Naive thymus-derived CD4-positive, alpha-beta T cell (primary cell): ENCODE data around the gene VIL1. TPM values are rescaled to one million over a fixed set of nuclear protein-coding genes. Genes with fewer than 3 reads are reported as not detected.

ENCODE experiments used
- ATAC-seq: fragments of 150-1000 bp; cut with Tn5 transposase; 2 replicates; pipeline ENCODE4 v1.10.0; 2021; ENCODE audit warnings: mild to moderate bottlenecking, moderate library complexity
- CTCF ChIA-PET: fragments of 350-600 bp; sonication (Branson Sonifier 250); formaldehyde crosslinking; loops from one replicate; lab custom pipeline; 2021; ENCODE audit warnings: antibody characterized with exemption; lab: Charles Lee
- POLR2A ChIA-PET: fragments of 350-600 bp; sonication (Branson Sonifier 250); formaldehyde crosslinking; loops from one replicate; lab custom pipeline; 2021; ENCODE audit warnings: antibody characterized with exemption, inconsistent platforms; lab: Charles Lee
- DNase-seq, 9 donors: peaks; one replicate each; pipeline versions ENCODE4 v3.0.0 to v3.0.0-alpha.2; 2020 to 2022; ENCODE audit warnings: mixed read lengths in 1 of 9
- H3K27ac ChIP-seq: one replicate; pipeline ENCODE4 v1.7.0; 2013; ENCODE audit warnings: mild to moderate bottlenecking, low read depth, low read length, moderate library complexity
- H3K27me3 ChIP-seq, 2 donors: one replicate each; pipeline ENCODE4 v1.7.0; 2013; ENCODE audit warnings: low read length in 2 of 2, mild to moderate bottlenecking in 2 of 2, moderate library complexity in 2 of 2; ENCODE audit not compliant: control insufficient read depth in 2 of 2, insufficient read depth in 2 of 2
- H3K36me3 ChIP-seq, 3 experiments: 1 replicate in 2 of 3; 2 replicates in 1 of 3; pipeline ENCODE4 v1.7.0; 2013; ENCODE audit warnings: low read length in 3 of 3, mild to moderate bottlenecking in 3 of 3, moderate library complexity in 1 of 3; ENCODE audit not compliant: insufficient read depth in 3 of 3, control insufficient read depth in 2 of 3
- H3K4me1 ChIP-seq, 2 donors: one replicate each; pipeline ENCODE4 v1.7.0; 2013; ENCODE audit warnings: low read length in 2 of 2, mild to moderate bottlenecking in 2 of 2, moderate library complexity in 1 of 2; ENCODE audit not compliant: control insufficient read depth in 2 of 2, insufficient read depth in 2 of 2
- H3K4me3 ChIP-seq: 2 replicates; pipeline ENCODE4 v1.7.0; 2013; ENCODE audit warnings: mild to moderate bottlenecking, low read length
- H3K9me3 ChIP-seq, 3 experiments: 1 replicate in 2 of 3; 2 replicates in 1 of 3; pipeline ENCODE4 v1.7.0; 2013; ENCODE audit warnings: low read length in 3 of 3; ENCODE audit not compliant: control insufficient read depth in 2 of 3
- H3K27ac Mint-ChIP-seq, 9 donors: one replicate each; pipeline ENCODE4 v1.8.0; 2020 to 2022; ENCODE audit warnings: mixed read lengths in 9 of 9, mild to moderate bottlenecking in 8 of 9, moderate library complexity in 5 of 9, inconsistent platforms in 2 of 9
- H3K27me3 Mint-ChIP-seq, 5 donors: one replicate each; pipeline ENCODE4 v1.8.0; 2021 to 2022; ENCODE audit warnings: mixed read lengths in 5 of 5, mild to moderate bottlenecking in 1 of 5
- H3K36me3 Mint-ChIP-seq, 5 donors: one replicate each; pipeline ENCODE4 v1.8.0; 2020 to 2022; ENCODE audit warnings: mixed read lengths in 5 of 5, mild to moderate bottlenecking in 3 of 5, inconsistent platforms in 1 of 5
- H3K4me1 Mint-ChIP-seq, 7 donors: one replicate each; pipeline ENCODE4 v1.8.0; 2020 to 2022; ENCODE audit warnings: mixed read lengths in 7 of 7, mild to moderate bottlenecking in 3 of 7, inconsistent platforms in 1 of 7
- H3K4me3 Mint-ChIP-seq, 10 donors: one replicate each; pipeline ENCODE4 v1.8.0; 2020 to 2022; ENCODE audit warnings: mild to moderate bottlenecking in 10 of 10, mixed read lengths in 10 of 10, moderate library complexity in 6 of 10, inconsistent platforms in 2 of 10
- H3K9me3 Mint-ChIP-seq, 11 donors: one replicate each; pipeline ENCODE4 v1.8.0; 2020 to 2022; ENCODE audit warnings: mixed read lengths in 11 of 11, mild to moderate bottlenecking in 4 of 11, inconsistent platforms in 1 of 11, moderate library complexity in 1 of 11
- intact Hi-C, 2 donors: fragments of 100-400 bp; cut with micrococcal nuclease; formaldehyde crosslinking; loops; one replicate each; pipeline ENCODE4 v1.15.1; 2023
- polyA plus RNA-seq, 2 donors: library from polyadenylated mRNA; unstranded; fragments of 300-500 nt; fragmentation: Illumina TruSeq; gene quantifications; one replicate each; pipeline ENCODE4 v1.2.3, GENCODE V29; 2021
- total RNA-seq, 6 experiments: library from RNA in 5 of 6; stranded (reverse) in 5 of 6; gene quantifications; 1 replicate in 5 of 6; 2 replicates in 1 of 6; pipeline ENCODE4 v1.2.3 and lab custom pipeline; 2021 to 2026

VIL1 gene
- total and polyA plus RNA-seq, 7 experiments from 2014 or later, result 0.10 to 0.69 (median 0.15) TPM; not detected in 2

GRCh38 chr2:218378053-218378452 is 40.9 kb upstream of the VIL1 start:
- CTCF ChIA-PET, result no interaction called here
- peak; percentile 72 for ATAC-seq
- POLR2A ChIA-PET, result no interaction called here
- Mint-ChIP-seq H3K27ac (peak overlapping the region in 1 of 9 donors; percentile 33), H3K4me1 (peaks cover 0 to 5% (median 0%) of the 10 kb centered on the region in 7 donors), H3K36me3 (no peaks in the 10 kb centered on the region), H3K4me3 (no peak overlapping the region), H3K9me3 (no peaks in the 10 kb centered on the region), H3K27me3 (peaks cover 0 to 16% (median 0%) of the 10 kb centered on the region in 5 donors)
- no peaks in the 10 kb centered on the region for H3K4me1 ChIP-seq
- H3K9me3 ChIP-seq, result no peaks in the 10 kb centered on the region
- no peaks in the 10 kb centered on the region for H3K36me3 ChIP-seq
- H3K27ac ChIP-seq, result no peak overlapping the region
- no peak overlapping the region for H3K4me3 ChIP-seq
- no peak for DNase-seq
- H3K27me3 ChIP-seq, result no peaks in the 10 kb centered on the region
- intact Hi-C loops, result no loop called here

- no peaks in the 10 kb centered on the region for H3K4me1 ChIP-seq
- CTCF ChIA-PET, result interaction anchor here (1.4 kb wide), 1 partner anchor 24 kb away, joined by 4 read pairs; no protein-coding TSS in a partner anchor
- DNase-seq, result no peak
These were observed 37.0 kb upstream of the VIL1 start, which contains the start of gene SLC11A1 for GRCh38 chr2:218381916-218382366. Gene SLC11A1 (plus strand): TSS chr2:218382273. CDS start chr2:218382369, 96 bp downstream.

GRCh38 chr2:218382785-218383184 is 36.1 kb upstream of the VIL1 start:
- H3K4me1 ChIP-seq, result no peaks in the 10 kb centered on the region
- H3K27ac ChIP-seq, result no peak overlapping the region
- no peak for DNase-seq
- no peaks in the 10 kb centered on the region for H3K36me3 ChIP-seq
- H3K27me3 Mint-ChIP-seq, result peaks cover 0 to 28% (median 0%) of the 10 kb centered on the region in 5 donors
- no peak overlapping the region for H3K27ac Mint-ChIP-seq
- peaks cover 5 to 11% (median 7%) of the 10 kb centered on the region in 7 donors for H3K4me1 Mint-ChIP-seq
- H3K9me3 Mint-ChIP-seq, result no peaks in the 10 kb centered on the region
- intact Hi-C loops, result no loop called here
- no peaks in the 10 kb centered on the region for H3K36me3 Mint-ChIP-seq
- no peak for ATAC-seq
- H3K4me3 ChIP-seq, result no peak overlapping the region
- H3K4me3 Mint-ChIP-seq, result no peak overlapping the region
- CTCF ChIA-PET, result interaction anchor here (1.6 kb wide), 1 partner anchor 11 kb away, joined by 6 read pairs; no protein-coding TSS in a partner anchor
- no peaks in the 10 kb centered on the region for H3K9me3 ChIP-seq
- no peaks in the 10 kb centered on the region for H3K27me3 ChIP-seq
- POLR2A ChIA-PET, result interaction anchor here (1.3 to 1.6 kb wide), 3 partner anchors 8 to 13 kb away, joined by 3 to 5 read pairs (median 4); no protein-coding TSS in a partner anchor

More at GRCh38 chr2:218381916-218382366, 37.0 kb upstream of the VIL1 start, which contains the start of gene SLC11A1:
- Mint-ChIP-seq H3K4me1 (peaks cover 0 to 5% (median under 1%) of the 10 kb centered on the region in 7 donors), H3K27ac (peak within 1 kb of the TSS in 2 of 9 donors; percentile 29 to 51), H3K27me3 (peaks cover 0 to 24% (median 0%) of the 10 kb centered on the region in 5 donors), H3K36me3 (no peaks in the 10 kb centered on the region), H3K9me3 (no peaks in the 10 kb centered on the region), H3K4me3 (peak within 1 kb of the TSS in 1 of 10 donors; percentile 17)
- intact Hi-C loops, result no loop called here
- H3K9me3 ChIP-seq, result no peaks in the 10 kb centered on the region
- no peak within 1 kb of the TSS for H3K27ac ChIP-seq
- POLR2A ChIA-PET, result interaction anchor here (0.6 to 1.4 kb wide), 2 partner anchors 9 to 29 kb away, joined by 3 read pairs; no protein-coding TSS in a partner anchor
- ATAC-seq, result peak; percentile 81
- no peak within 1 kb of the TSS for H3K4me3 ChIP-seq
- H3K27me3 ChIP-seq, result no peaks in the 10 kb centered on the region
- no peaks in the 10 kb centered on the region for H3K36me3 ChIP-seq

GRCh38 chr2:218383892-218384519 is 34.9 kb upstream of the VIL1 start:
- ChIA-PET POLR2A (interaction anchor here (0.6 to 1.6 kb wide), 2 partner anchors 14 to 199 kb away, joined by 3 to 5 read pairs; no protein-coding TSS in a partner anchor), CTCF (interaction anchor here (0.8 to 1.6 kb wide), 3 partner anchors 9 to 93 kb away, joined by 3 to 6 read pairs (median 3); no protein-coding TSS in a partner anchor)
- Mint-ChIP-seq H3K9me3 (no peaks in the 10 kb centered on the region), H3K4me1 (peaks cover 5 to 11% (median 6%) of the 10 kb centered on the region in 7 donors), H3K36me3 (no peaks in the 10 kb centered on the region), H3K27me3 (peaks cover 0 to 19% (median 0%) of the 10 kb centered on the region in 5 donors), H3K4me3 (no peak overlapping the region), H3K27ac (no peak overlapping the region)
- intact Hi-C loops, result no loop called here
- Histone ChIP-seq H3K36me3 (no peaks in the 10 kb centered on the region), H3K27me3 (no peaks in the 10 kb centered on the region), H3K9me3 (no peaks in the 10 kb centered on the region), H3K4me3 (no peak overlapping the region), H3K4me1 (no peaks in the 10 kb centered on the region), H3K27ac (no peak overlapping the region)
- ATAC-seq (no peak), DNase-seq (no peak)

- H3K9me3 Mint-ChIP-seq, result no peaks in the 10 kb centered on the region
- Histone ChIP-seq H3K27me3 (no peaks in the 10 kb centered on the region), H3K4me3 (no peak overlapping the region), H3K9me3 (no peaks in the 10 kb centered on the region), H3K36me3 (no peaks in the 10 kb centered on the region), H3K4me1 (no peaks in the 10 kb centered on the region), H3K27ac (no peak overlapping the region)
- no peak overlapping the region for H3K27ac Mint-ChIP-seq
- H3K4me1 Mint-ChIP-seq, result peaks cover 5 to 11% (median 6%) of the 10 kb centered on the region in 7 donors
- POLR2A ChIA-PET, result no interaction called here
- H3K27me3 Mint-ChIP-seq, result peaks cover 0 to 17% (median 0%) of the 10 kb centered on the region in 5 donors
- ATAC-seq (no peak), DNase-seq (no peak)
- no peak overlapping the region for H3K4me3 Mint-ChIP-seq
- no peaks in the 10 kb centered on the region for H3K36me3 Mint-ChIP-seq
- CTCF ChIA-PET, result no interaction called here
- intact Hi-C loops, result no loop called here
These were observed 33.9 kb upstream of the VIL1 start for GRCh38 chr2:218384975-218385374.

GRCh38 chr2:218386505-218387368 is 32.2 kb upstream of the VIL1 start:
- peak overlapping the region in 6 of 9 donors; percentile 31 to 95 (median 68) for H3K27ac Mint-ChIP-seq
- ATAC-seq (peak; percentile 1), DNase-seq (no peak)
- Histone ChIP-seq H3K36me3 (no peaks in the 10 kb centered on the region), H3K4me1 (no peaks in the 10 kb centered on the region), H3K4me3 (no peak overlapping the region), H3K27ac (no peak overlapping the region), H3K9me3 (no peaks in the 10 kb centered on the region), H3K27me3 (no peaks in the 10 kb centered on the region)
- intact Hi-C loops, result no loop called here
- no peaks in the 10 kb centered on the region for H3K9me3 Mint-ChIP-seq
- ChIA-PET CTCF (interaction anchor here (1.0 kb wide), 1 partner anchor 30 kb away, joined by 3 read pairs; the partner anchor contains the start of gene CATIP), POLR2A (interaction anchor here (1.3 kb wide), 1 partner anchor 16 kb away, joined by 3 read pairs; no protein-coding TSS in a partner anchor)
- H3K4me1 Mint-ChIP-seq, result peaks cover 5 to 9% (median 6%) of the 10 kb centered on the region in 7 donors
- H3K4me3 Mint-ChIP-seq, result peak overlapping the region in 5 of 10 donors; percentile 35 to 72 (median 70)
- H3K36me3 Mint-ChIP-seq, result no peaks in the 10 kb centered on the region
- H3K27me3 Mint-ChIP-seq, result peaks cover 0 to 13% (median 0%) of the 10 kb centered on the region in 5 donors
